Measurements from ENCODE around the gene IFNA2.
"Not testable (repeated sequence)": the region's sequence is repeated elsewhere in the genome, so short reads cannot be mapped to it uniquely, and the experiment has no call there.

IFNA2 gene

GRCh38 chr9:21381448-21382339, 3.5 kb downstream of the IFNA2 start:
- DNase-seq (ENCODE audit: low read depth): no peak

- not testable (repeated sequence) for DNase-seq (ENCODE audit: low read depth)
These were observed 13.7 kb downstream of the IFNA2 start for GRCh38 chr9:21371467-21371866.

DNA sequence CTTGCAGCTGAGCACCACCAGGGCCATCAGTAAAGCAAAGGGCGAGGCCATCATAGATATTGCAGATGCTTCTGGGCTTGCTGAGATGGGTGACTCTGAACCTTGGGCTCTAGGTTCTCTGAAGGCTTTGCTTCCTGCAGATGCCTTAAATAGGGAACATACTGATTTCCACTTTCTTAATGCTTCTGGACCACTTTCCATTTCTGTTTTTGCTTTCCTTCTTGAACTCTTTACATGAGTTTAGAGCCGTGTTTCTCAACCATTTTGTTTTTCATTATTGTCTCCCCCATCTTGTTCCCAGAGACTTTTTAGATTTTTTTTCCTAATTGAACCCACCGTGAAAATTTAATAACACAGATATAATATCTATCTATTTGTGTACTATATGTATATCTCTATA, 17.2 kb downstream of the IFNA2 start, which contains the start of gene IFNA13:
Gene IFNA13 (minus strand): TSS at position 101 of the 400 bp plus-strand sequence. CDS start 47 bp downstream, at position 54.
- no peak for DNase-seq (ENCODE audit: low read depth)

- not testable (repeated sequence) for DNase-seq (ENCODE audit: low read depth)
These were observed 18.0 kb downstream of the IFNA2 start for GRCh38 chr9:21367169-21367568.

GRCh38 chr9:21362287-21362686, 22.9 kb downstream of the IFNA2 start:
- no peak for DNase-seq (ENCODE audit: low read depth)

GRCh38 chr9:21357479-21358460, 27.4 kb downstream of the IFNA2 start:
- DNase-seq (ENCODE audit: low read depth): no peak

GRCh38 chr9:21350787-21351186, 34.4 kb downstream of the IFNA2 start, which contains the start of gene IFNA6:
TSS of gene IFNA6 (minus strand) at chr9:21350887. CDS start at chr9:21350887, 0 bp downstream.
- no peak for DNase-seq (ENCODE audit: low read depth)

- DNase-seq (ENCODE audit: low read depth): no peak
These were observed 36.7 kb downstream of the IFNA2 start for GRCh38 chr9:21348430-21348970.

DNA sequence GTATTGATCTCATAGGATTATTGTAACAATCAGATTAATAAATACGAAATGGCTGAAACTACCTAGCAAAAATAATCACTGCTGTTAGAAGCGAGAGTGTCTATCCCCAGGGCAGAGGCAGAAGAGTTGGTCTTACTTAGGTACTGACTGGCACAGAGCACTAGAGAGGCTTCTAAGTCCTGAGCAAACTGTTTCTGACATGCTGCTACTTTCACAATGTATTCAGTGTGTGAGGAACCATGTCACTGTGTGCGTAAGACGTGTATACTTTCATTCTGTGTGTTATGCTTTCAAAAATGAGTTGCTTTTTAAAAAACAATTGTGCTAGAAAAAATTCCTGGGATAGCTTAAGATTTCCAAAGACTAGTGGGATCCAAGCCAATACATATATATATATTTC, 44.5 kb downstream of the IFNA2 start:
- no peak for DNase-seq (ENCODE audit: low read depth)

- DNase-seq (ENCODE audit: low read depth): no peak
These were observed 48.7 kb downstream of the IFNA2 start for GRCh38 chr9:21336457-21336856.

GRCh38 chr9:21334701-21335632, 50.2 kb downstream of the IFNA2 start, which contains the start of gene KLHL9:
TSS of gene KLHL9 (minus strand) at chr9:21335404. CDS start at chr9:21334859, 545 bp downstream.
- DNase-seq (ENCODE audit: low read depth): peak; percentile 87
